CD8-positive, alpha-beta memory T cell (primary cell): ENCODE results near the gene WIZ. TPM values are rescaled to one million over a fixed set of nuclear protein-coding genes. Genes with fewer than 3 reads are reported as not detected.

ENCODE experiments used
- CTCF ChIA-PET: fragments of 350-600 bp; sonication (Branson Sonifier 250); formaldehyde crosslinking; loops from one replicate; lab custom pipeline; 2021; ENCODE audit warnings: antibody characterized with exemption; lab: Charles Lee
- POLR2A ChIA-PET: fragments of 350-600 bp; sonication (Branson Sonifier 250); formaldehyde crosslinking; loops from one replicate; lab custom pipeline; 2021; ENCODE audit warnings: antibody characterized with exemption; lab: Charles Lee
- DNase-seq, 5 donors: peaks; one replicate each; pipeline versions ENCODE4 v3.0.0 to v3.0.0-alpha.2; 2020 to 2022; ENCODE audit warnings: mixed read lengths in 1 of 5
- H3K27ac ChIP-seq: one replicate; pipeline ENCODE4 v1.7.0; 2013; ENCODE audit warnings: low read depth, mild to moderate bottlenecking, low read length, moderate library complexity
- H3K27me3 ChIP-seq: 2 replicates; pipeline ENCODE4 v1.7.0; 2013; ENCODE audit warnings: low read length, mild to moderate bottlenecking; ENCODE audit not compliant: insufficient read depth, poor library complexity, severe bottlenecking
- H3K36me3 ChIP-seq: 2 replicates; pipeline ENCODE4 v1.7.0; 2013; ENCODE audit warnings: mild to moderate bottlenecking, low read length, moderate library complexity; ENCODE audit not compliant: insufficient read depth
- H3K4me1 ChIP-seq: 2 replicates; pipeline ENCODE4 v1.7.0; 2013; ENCODE audit warnings: mild to moderate bottlenecking, low read length, moderate library complexity; ENCODE audit not compliant: insufficient read depth
- H3K4me3 ChIP-seq: 2 replicates; pipeline ENCODE4 v1.7.0; 2013; ENCODE audit warnings: mild to moderate bottlenecking, low read length
- H3K9me3 ChIP-seq: 2 replicates; pipeline ENCODE4 v1.7.0; 2013; ENCODE audit warnings: mild to moderate bottlenecking, low read length
- H3K27ac Mint-ChIP-seq, 8 donors: one replicate each; pipeline ENCODE4 v1.8.0; 2020 to 2021; ENCODE audit warnings: mixed read lengths in 8 of 8, mild to moderate bottlenecking in 6 of 8, inconsistent platforms in 3 of 8, moderate library complexity in 3 of 8
- H3K27me3 Mint-ChIP-seq, 2 donors: one replicate each; pipeline ENCODE4 v1.8.0; 2020 to 2021; ENCODE audit warnings: mixed read lengths in 2 of 2, mild to moderate bottlenecking in 1 of 2, moderate library complexity in 1 of 2
- H3K36me3 Mint-ChIP-seq, 3 donors: one replicate each; pipeline ENCODE4 v1.8.0; 2020 to 2021; ENCODE audit warnings: mixed read lengths in 3 of 3, inconsistent platforms in 1 of 3, mild to moderate bottlenecking in 1 of 3
- H3K4me1 Mint-ChIP-seq, 3 donors: one replicate each; pipeline ENCODE4 v1.8.0; 2020 to 2021; ENCODE audit warnings: mixed read lengths in 3 of 3, inconsistent platforms in 1 of 3, mild to moderate bottlenecking in 1 of 3
- H3K4me3 Mint-ChIP-seq, 7 donors: one replicate each; pipeline ENCODE4 v1.8.0; 2020 to 2021; ENCODE audit warnings: mixed read lengths in 7 of 7, mild to moderate bottlenecking in 6 of 7, moderate library complexity in 4 of 7, inconsistent platforms in 2 of 7
- H3K9me3 Mint-ChIP-seq, 5 donors: one replicate each; pipeline ENCODE4 v1.8.0; 2020 to 2022; ENCODE audit warnings: mixed read lengths in 5 of 5, mild to moderate bottlenecking in 3 of 5, moderate library complexity in 2 of 5, inconsistent platforms in 1 of 5
- polyA plus RNA-seq: library from polyadenylated mRNA; unstranded; fragments of 300-500 nt; fragmentation: Illumina TruSeq; gene quantifications from one replicate; pipeline ENCODE4 v1.2.3, GENCODE V29; 2021
- total RNA-seq, 2 experiments: library from RNA; stranded (reverse); gene quantifications; one replicate each; pipeline ENCODE4 v1.2.3, GENCODE V29; 2021

The WIZ gene
- total and polyA plus RNA-seq, 3 experiments from 2014 or later, result 1.8 to 31.2 (median 28.9) TPM

DNA sequence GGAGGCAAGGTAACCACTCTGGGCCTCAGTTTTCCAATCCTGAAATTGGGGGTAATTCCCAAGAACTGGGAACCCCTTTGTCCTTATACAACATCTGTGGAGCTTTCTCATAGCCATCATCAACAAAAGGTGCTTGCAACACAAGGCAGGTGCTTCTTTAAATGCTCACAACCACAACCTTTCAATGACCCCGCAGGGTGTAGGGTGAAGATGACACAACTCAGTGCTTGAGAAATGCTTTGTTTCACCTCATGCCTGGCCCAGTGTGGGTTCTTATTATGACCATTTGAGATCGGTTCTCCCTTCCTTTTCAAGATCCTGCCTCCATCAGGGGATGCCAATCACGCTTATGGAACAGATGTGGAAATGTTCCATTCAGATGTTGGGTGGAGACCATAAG lies 8.4 kb downstream of the WIZ start:
- H3K4me3 Mint-ChIP-seq, result no peak overlapping the region
- no peaks in the 10 kb centered on the region for H3K4me1 ChIP-seq
- ChIA-PET CTCF (interaction anchor here (0.9 to 1.0 kb wide), 2 partner anchors 22 to 106 kb away, joined by 3 to 4 read pairs; partner anchors contain the start of gene AKAP8L), POLR2A (no interaction called here)
- peaks cover 0 to under 1% (median 0%) of the 10 kb centered on the region in 3 donors for H3K4me1 Mint-ChIP-seq
- H3K36me3 Mint-ChIP-seq, result peaks cover 0 to 1% (median 0%) of the 10 kb centered on the region in 3 donors
- H3K27me3 Mint-ChIP-seq, result peaks cover 0 to 2% of the 10 kb centered on the region in 2 donors
- H3K27ac Mint-ChIP-seq, result no peak overlapping the region
- H3K36me3 ChIP-seq, result no peaks in the 10 kb centered on the region
- no peak overlapping the region for H3K4me3 ChIP-seq
- H3K9me3 ChIP-seq, result no peaks in the 10 kb centered on the region
- H3K9me3 Mint-ChIP-seq, result no peaks in the 10 kb centered on the region
- no peak for DNase-seq
- no peaks in the 10 kb centered on the region for H3K27me3 ChIP-seq
- H3K27ac ChIP-seq, result no peak overlapping the region

DNA sequence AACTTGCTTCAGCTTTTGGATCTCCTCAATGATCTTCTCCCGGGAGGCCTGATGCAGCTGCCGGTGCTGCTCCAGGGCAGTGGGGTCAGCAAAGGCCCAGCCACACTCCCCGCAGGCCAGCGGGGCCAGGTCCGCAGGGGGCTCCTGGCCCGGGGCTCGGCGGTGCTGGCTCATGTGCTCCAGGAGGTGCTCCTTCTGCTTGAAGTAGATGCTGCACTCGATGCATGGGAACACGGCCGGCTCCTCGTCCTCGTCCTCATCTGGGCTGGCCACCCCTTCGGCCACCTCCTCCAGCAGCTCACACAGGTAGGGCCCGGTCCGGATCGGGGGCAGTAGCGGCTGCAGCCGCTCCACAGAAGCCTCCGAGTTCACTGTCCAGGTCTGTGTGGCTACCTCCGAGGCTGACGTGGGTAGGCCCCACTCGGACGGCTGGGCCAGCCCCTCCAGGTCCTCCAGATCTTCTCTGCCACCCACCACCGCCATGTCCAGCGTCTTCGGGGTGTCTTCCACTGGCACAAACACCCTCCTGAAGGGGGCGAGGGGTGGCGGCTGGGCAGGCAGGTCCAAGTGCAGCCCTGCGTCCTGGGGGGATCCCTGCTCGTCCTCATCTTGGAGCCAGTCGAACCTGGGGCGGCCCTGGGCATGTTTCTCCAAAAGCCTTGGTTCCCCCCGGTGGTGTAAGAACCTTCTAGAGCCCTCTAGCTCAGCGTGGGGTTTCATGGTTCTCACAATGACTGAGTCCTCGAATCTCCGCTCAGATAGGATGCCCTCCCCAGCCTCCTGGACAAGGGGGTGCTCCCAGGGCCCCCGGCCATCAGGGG lies 9.7 kb downstream of the WIZ start:
- H3K4me3 Mint-ChIP-seq, result no peak overlapping the region
- H3K4me1 Mint-ChIP-seq, result peaks cover 0 to 1% (median 0%) of the 10 kb centered on the region in 3 donors
- Histone ChIP-seq H3K4me3 (no peak overlapping the region), H3K27me3 (no peaks in the 10 kb centered on the region), H3K9me3 (no peaks in the 10 kb centered on the region), H3K4me1 (no peaks in the 10 kb centered on the region), H3K36me3 (no peaks in the 10 kb centered on the region), H3K27ac (no peak overlapping the region)
- ChIA-PET POLR2A (no interaction called here), CTCF (no interaction called here)
- no peak for DNase-seq
- H3K27ac Mint-ChIP-seq, result no peak overlapping the region
- H3K36me3 Mint-ChIP-seq, result peaks cover 0 to 3% (median 0%) of the 10 kb centered on the region in 3 donors
- H3K9me3 Mint-ChIP-seq, result no peaks in the 10 kb centered on the region
- no peaks in the 10 kb centered on the region for H3K27me3 Mint-ChIP-seq

DNA sequence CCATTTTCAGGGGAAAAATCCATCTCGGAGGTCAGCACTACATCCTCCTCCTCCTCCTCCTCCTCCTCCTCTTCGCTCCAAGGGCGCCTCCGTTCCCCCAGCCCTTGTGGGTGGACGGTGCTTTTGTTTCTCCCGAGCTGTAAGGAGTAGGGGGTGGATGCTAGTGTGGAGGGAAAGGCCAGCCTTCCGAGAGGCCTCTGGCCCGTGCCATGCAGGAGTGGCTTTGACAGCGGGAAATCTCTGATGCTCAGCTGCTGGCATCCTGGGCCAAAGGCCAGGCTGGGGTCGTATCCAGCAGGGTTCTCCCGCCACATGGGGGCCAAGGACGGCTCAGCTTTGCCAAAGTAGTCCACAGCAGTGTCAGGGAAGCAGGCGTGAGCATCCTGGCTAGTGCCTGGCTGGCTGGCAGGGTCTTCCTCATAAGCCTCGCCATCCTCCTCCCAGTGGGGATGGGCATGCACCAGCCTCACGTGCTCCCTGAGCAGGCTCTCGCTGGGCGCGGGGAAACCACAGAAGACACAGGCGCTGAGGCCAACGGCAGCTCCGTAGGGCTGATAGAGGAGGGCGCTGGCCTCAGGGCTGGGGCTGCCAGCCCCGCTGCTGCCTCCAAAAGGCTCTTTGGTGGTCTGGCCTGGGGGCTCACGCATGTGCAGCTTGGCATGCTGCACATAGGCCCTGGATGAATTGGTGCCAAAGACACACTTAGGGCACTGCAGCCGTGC lies 10.5 kb downstream of the WIZ start:
- Mint-ChIP-seq H3K27ac (no peak overlapping the region), H3K36me3 (peaks cover 0 to 3% (median 0%) of the 10 kb centered on the region in 3 donors), H3K27me3 (no peaks in the 10 kb centered on the region), H3K9me3 (no peaks in the 10 kb centered on the region), H3K4me3 (no peak overlapping the region), H3K4me1 (peaks cover 0 to 1% (median 0%) of the 10 kb centered on the region in 3 donors)
- DNase-seq, result no peak
- H3K9me3 ChIP-seq, result no peaks in the 10 kb centered on the region
- no peak overlapping the region for H3K4me3 ChIP-seq
- H3K27ac ChIP-seq, result no peak overlapping the region
- H3K4me1 ChIP-seq, result no peaks in the 10 kb centered on the region
- H3K36me3 ChIP-seq, result no peaks in the 10 kb centered on the region
- CTCF ChIA-PET, result interaction anchor here (0.8 kb wide), 1 partner anchor 20 kb away, joined by 3 read pairs; no protein-coding TSS in a partner anchor
- POLR2A ChIA-PET, result interaction anchor here (0.7 kb wide), 1 partner anchor 32 kb away, joined by 3 read pairs; no protein-coding TSS in a partner anchor
- H3K27me3 ChIP-seq, result no peaks in the 10 kb centered on the region

DNA sequence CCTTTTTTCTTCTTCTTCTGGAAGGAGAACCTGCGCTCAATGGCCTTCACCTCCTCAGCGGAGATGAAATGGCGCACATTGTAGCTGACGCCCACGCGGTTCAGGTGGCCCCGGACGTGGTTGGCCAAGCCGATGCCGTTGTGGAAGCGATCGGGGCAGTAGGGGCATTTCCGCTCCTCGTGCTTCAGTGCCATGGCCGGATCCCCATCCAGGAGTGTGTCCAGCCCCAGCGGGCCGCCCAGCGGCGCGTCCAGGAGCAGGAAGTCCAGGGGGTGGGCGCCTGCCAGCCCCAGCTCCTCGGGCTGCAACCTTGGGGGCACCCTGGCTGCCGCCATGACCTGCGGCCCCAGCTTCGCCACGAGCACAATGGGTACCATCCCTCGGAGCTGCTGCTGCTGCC lies 11.2 kb downstream of the WIZ start:
- Histone ChIP-seq H3K4me1 (peaks cover under 1% of the 10 kb centered on the region), H3K4me3 (no peak overlapping the region), H3K36me3 (no peaks in the 10 kb centered on the region), H3K27ac (no peak overlapping the region), H3K9me3 (no peaks in the 10 kb centered on the region), H3K27me3 (no peaks in the 10 kb centered on the region)
- ChIA-PET POLR2A (interaction anchor here (0.7 kb wide), 1 partner anchor 31 kb away, joined by 3 read pairs; no protein-coding TSS in a partner anchor), CTCF (interaction anchor here (0.8 kb wide), 1 partner anchor 19 kb away, joined by 3 read pairs; no protein-coding TSS in a partner anchor)
- Mint-ChIP-seq H3K27ac (no peak overlapping the region), H3K4me1 (peaks cover under 1 to 3% (median under 1%) of the 10 kb centered on the region in 3 donors), H3K4me3 (no peak overlapping the region), H3K36me3 (peaks cover 0 to 3% (median 0%) of the 10 kb centered on the region in 3 donors), H3K27me3 (no peaks in the 10 kb centered on the region), H3K9me3 (no peaks in the 10 kb centered on the region)
- DNase-seq, result no peak

DNA sequence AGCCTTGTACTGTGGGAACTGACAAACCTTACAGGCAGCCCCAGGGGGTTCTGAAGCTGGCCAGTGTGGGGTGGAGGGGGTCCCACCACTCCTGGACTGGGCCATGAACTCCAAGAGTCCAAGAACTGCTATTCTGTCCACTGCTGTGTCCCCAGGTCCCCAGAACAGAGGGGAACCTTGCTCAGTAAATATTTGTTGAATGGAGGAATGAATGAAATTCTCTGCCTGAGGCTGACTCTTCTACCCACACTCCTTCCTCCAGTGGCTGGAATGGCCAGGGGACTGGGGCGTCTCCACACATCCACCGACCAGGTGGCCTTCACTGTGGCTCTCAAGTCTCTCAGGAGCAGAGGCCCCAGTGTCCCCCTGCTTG lies 11.6 kb downstream of the WIZ start:
- peaks cover 0 to 4% (median 0%) of the 10 kb centered on the region in 3 donors for H3K36me3 Mint-ChIP-seq
- H3K27me3 Mint-ChIP-seq, result no peaks in the 10 kb centered on the region
- H3K27ac Mint-ChIP-seq, result no peak overlapping the region
- H3K27ac ChIP-seq, result no peak overlapping the region
- H3K9me3 Mint-ChIP-seq, result no peaks in the 10 kb centered on the region
- ChIA-PET POLR2A (no interaction called here), CTCF (no interaction called here)
- H3K4me3 Mint-ChIP-seq, result no peak overlapping the region
- peaks cover 5 to 8% (median 5%) of the 10 kb centered on the region in 3 donors for H3K4me1 Mint-ChIP-seq
- no peak overlapping the region for H3K4me3 ChIP-seq
- no peaks in the 10 kb centered on the region for H3K9me3 ChIP-seq
- no peaks in the 10 kb centered on the region for H3K27me3 ChIP-seq
- H3K36me3 ChIP-seq, result no peaks in the 10 kb centered on the region
- no peak for DNase-seq
- H3K4me1 ChIP-seq, result peaks cover 4% of the 10 kb centered on the region

DNA sequence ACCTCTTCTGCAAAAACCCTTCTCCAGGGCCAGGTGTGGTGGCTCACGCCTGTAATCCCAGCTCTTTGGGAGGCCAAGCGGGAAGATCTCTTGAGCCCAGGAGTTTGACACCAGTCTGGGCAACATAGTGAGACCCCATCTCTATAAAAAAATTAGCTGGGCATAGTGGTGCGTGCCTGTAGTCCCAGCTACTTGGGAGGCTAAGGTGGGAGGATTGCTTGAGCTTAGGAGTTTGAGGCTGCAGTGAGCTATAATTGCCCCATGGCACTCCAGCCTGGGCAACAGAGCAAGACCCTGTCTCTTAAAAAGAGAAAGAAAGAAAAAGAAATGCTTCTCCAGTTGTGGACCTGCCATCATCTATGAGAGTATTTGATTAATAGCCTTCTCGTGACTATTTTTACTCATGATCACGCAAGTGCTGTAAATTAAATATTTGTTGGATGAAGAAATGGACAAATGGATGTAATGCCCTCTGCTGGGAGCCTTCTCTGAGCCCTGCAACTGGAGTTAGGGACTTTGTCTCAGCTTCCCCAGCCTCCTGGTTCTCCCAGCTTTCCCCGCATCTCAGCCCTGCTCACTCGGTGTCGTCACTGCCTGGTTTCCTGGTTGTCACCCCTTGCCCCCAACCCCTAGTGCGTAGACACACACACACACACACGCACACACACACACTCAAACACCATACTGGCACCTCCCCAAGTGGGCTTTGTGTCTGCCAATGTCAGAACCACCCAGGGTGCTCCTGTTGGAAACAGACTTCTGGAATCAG lies 12.2 kb downstream of the WIZ start:
- Histone ChIP-seq H3K36me3 (no peaks in the 10 kb centered on the region), H3K4me1 (peaks cover 4% of the 10 kb centered on the region), H3K9me3 (no peaks in the 10 kb centered on the region), H3K27ac (no peak overlapping the region), H3K27me3 (no peaks in the 10 kb centered on the region), H3K4me3 (no peak overlapping the region)
- Mint-ChIP-seq H3K4me1 (peaks cover 8 to 10% (median 9%) of the 10 kb centered on the region in 3 donors), H3K36me3 (peaks cover 0 to 6% (median 0%) of the 10 kb centered on the region in 3 donors), H3K27me3 (no peaks in the 10 kb centered on the region), H3K9me3 (no peaks in the 10 kb centered on the region), H3K27ac (peak overlapping the region in 1 of 8 donors; percentile 5), H3K4me3 (no peak overlapping the region)
- DNase-seq, result no peak
- POLR2A ChIA-PET, result no interaction called here
- CTCF ChIA-PET, result interaction anchor here (2.6 kb wide), 1 partner anchor 18 kb away, joined by 15 read pairs; the partner anchor contains the start of gene AKAP8L

DNA sequence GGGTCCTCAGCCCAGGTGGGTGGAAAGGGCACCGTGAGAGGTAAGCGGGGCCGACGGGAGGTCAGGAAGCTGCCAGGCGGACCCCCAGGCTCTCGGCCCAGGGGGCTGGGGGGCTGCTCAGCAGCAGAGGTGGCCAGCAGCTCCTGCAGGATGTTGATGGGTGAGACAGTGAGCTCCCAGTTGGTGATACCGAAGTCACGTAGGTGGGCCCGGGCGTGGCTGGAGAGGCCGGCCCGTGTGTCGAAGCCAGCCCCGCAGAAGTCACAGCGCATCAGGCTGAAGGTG lies 13.0 kb downstream of the WIZ start:
- Mint-ChIP-seq H3K4me1 (peaks cover 11 to 13% (median 12%) of the 10 kb centered on the region in 3 donors), H3K9me3 (no peaks in the 10 kb centered on the region), H3K27me3 (no peaks in the 10 kb centered on the region), H3K36me3 (peaks cover 0 to 10% (median 0%) of the 10 kb centered on the region in 3 donors), H3K27ac (no peak overlapping the region), H3K4me3 (no peak overlapping the region)
- ChIA-PET POLR2A (no interaction called here), CTCF (interaction anchor here (2.6 kb wide), 1 partner anchor 18 kb away, joined by 15 read pairs; the partner anchor contains the start of gene AKAP8L)
- no peaks in the 10 kb centered on the region for H3K27me3 ChIP-seq
- no peak overlapping the region for H3K27ac ChIP-seq
- H3K9me3 ChIP-seq, result no peaks in the 10 kb centered on the region
- no peak overlapping the region for H3K4me3 ChIP-seq
- H3K4me1 ChIP-seq, result peaks cover 6% of the 10 kb centered on the region
- DNase-seq, result no peak
- no peaks in the 10 kb centered on the region for H3K36me3 ChIP-seq
